GM12891 (cell line): ENCODE measurements around the gene FOXF1.

Source experiments
- PAX5 ChIP-seq: IDR thresholded peaks from 2 replicates; pipeline ENCODE4 v1.6.1; 2011; ENCODE audit warnings: low read length, moderate library complexity, mild to moderate bottlenecking; ENCODE audit not compliant: insufficient read depth, severe bottlenecking
- POLR2AphosphoS5 ChIP-seq: IDR thresholded peaks from 2 replicates; pipeline ENCODE4 v1.6.1; 2011; ENCODE audit warnings: low read depth, low read length, control low read depth

- TF ChIP-seq POLR2AphosphoS5: no peak
- no peak for TF ChIP-seq PAX5
Measured at GRCh38 chr16:86541560-86541959, 31.2 kb downstream of the FOXF1 start.
